ENCODE data around the gene KCNK5. TPM values are rescaled to one million over a fixed set of nuclear protein-coding genes. Genes with fewer than 3 reads are reported as not detected.
A peak's percentile ranks its signal among the peaks of the same experiment; 100 is the strongest.

KCNK5 gene
- total RNA-seq: 10.9 TPM
- long read RNA-seq, transcript KCNK5-201 (5 exons, 3,756 nt): major isoform, 6 of 16 reads
- long read RNA-seq, partial matches to known transcripts: 1 of 16 reads
- long read RNA-seq, other reads (novel, unspliced or antisense): 9 of 16 reads

DNA sequence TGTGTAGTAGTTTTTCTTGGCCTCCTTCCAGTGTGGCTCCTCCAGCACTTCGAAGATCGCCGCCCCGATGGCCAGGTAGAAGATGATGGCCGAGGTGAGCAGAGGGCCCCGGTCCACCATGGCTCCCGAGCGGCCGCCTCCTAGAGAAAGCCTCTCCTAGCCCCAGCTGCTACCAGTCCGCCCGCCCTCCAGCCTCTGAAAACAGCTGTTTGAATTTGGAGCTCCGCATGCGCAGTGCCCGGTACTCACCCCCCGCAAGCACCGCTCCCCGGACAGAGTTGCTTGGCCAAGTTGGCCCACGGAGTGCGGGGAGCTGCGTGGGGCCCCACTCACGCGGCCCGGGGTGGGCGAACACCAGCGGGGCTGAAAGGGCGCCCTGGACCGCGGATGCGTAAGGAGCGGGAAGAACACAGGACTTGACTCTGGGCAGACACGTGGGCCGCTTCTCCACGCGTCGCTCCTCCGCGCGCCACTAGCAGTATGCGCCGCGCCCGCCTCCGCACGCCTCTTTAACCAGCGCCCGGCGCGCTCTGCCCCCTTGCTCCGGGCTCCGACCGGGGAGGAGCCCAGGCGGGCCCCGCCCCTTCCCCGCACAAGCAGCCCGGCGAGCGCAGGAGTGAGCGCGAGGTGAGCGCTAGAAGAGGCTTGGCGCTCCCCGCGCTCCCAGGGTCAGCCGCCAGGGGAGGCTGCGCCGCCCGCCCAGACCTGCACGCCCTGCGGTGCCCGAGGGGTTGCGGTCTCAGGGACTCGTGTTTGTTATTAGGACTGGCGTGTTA, at the start of gene KCNK5:
TSS of gene KCNK5 (minus strand) at position 484 of the 776 bp plus-strand sequence. CDS start at position 120, 364 bp downstream.
- Histone ChIP-seq H3K4me1 (peaks cover 46% of the 10 kb centered on the region), H3K27ac (peak within 1 kb of the TSS; percentile 74)

GRCh38 chr6:39276379-39276995, 47.2 kb upstream of the KCNK5 start:
- no peaks in the 10 kb centered on the region for H3K27me3 ChIP-seq (ENCODE audit: low read depth)
- TF ChIP-seq, protein P1, sequence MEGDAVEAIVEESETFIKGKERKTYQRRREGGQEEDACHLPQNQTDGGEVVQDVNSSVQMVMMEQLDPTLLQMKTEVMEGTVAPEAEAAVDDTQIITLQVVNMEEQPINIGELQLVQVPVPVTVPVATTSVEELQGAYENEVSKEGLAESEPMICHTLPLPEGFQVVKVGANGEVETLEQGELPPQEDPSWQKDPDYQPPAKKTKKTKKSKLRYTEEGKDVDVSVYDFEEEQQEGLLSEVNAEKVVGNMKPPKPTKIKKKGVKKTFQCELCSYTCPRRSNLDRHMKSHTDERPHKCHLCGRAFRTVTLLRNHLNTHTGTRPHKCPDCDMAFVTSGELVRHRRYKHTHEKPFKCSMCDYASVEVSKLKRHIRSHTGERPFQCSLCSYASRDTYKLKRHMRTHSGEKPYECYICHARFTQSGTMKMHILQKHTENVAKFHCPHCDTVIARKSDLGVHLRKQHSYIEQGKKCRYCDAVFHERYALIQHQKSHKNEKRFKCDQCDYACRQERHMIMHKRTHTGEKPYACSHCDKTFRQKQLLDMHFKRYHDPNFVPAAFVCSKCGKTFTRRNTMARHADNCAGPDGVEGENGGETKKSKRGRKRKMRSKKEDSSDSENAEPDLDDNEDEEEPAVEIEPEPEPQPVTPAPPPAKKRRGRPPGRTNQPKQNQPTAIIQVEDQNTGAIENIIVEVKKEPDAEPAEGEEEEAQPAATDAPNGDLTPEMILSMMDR (IDR thresholded peaks at IDR 0.05): no peak
- ATAC-seq (no peak), DNase-seq (no peak)
- no peaks in the 10 kb centered on the region for H3K9me3 ChIP-seq
- H3K27ac ChIP-seq: no peak overlapping the region
- intact Hi-C loops (cut with DNase I): no loop called here
- H3K4me3 ChIP-seq: no peak overlapping the region
- no peaks in the 10 kb centered on the region for H3K36me3 ChIP-seq
- H3K4me1 ChIP-seq: no peaks in the 10 kb centered on the region

More for the DNA sequence above, at the start of gene KCNK5:
- Histone ChIP-seq H3K27me3 (ENCODE audit: low read depth) (peaks cover 20% of the 10 kb centered on the region), H3K36me3 (no peaks in the 10 kb centered on the region), H3K4me3 (peak within 1 kb of the TSS; percentile 72), H3K9me3 (no peaks in the 10 kb centered on the region)
- intact Hi-C loops (cut with DNase I): no loop called here
- DNase-seq (peak; percentile 93), ATAC-seq (peak; percentile 95 to 97)
- TF ChIP-seq, protein P1 (IDR thresholded peaks at IDR 0.05): peak; percentile 71

DNA sequence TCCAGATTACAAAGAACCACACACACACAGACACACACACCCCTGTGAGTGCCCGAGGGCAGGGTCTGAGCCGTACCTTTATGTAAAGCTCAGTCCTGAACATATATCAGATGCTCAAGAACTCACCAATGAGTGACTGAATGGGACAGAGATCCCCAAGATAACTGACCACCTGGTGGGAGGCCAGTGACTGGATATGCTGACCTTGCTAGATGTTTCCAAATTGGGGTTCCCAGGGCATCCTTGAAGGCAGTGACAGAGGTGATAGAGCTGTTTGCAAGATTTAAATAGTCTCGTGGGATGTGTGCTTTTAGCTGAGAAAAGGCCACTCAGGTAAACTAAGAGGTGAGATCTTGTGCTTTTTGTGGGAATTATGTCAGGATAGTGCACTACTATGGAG, 45.6 kb upstream of the KCNK5 start:
- TF ChIP-seq, protein P1 (IDR thresholded peaks at IDR 0.05): no peak
- H3K27ac ChIP-seq: no peak overlapping the region
- H3K27me3 ChIP-seq (ENCODE audit: low read depth): no peaks in the 10 kb centered on the region
- DNase-seq (no peak), ATAC-seq (no peak)
- no peaks in the 10 kb centered on the region for H3K36me3 ChIP-seq
- H3K4me3 ChIP-seq: no peak overlapping the region
- no peaks in the 10 kb centered on the region for H3K4me1 ChIP-seq
- H3K9me3 ChIP-seq: no peaks in the 10 kb centered on the region
- intact Hi-C loops (cut with DNase I): no loop called here

DNA sequence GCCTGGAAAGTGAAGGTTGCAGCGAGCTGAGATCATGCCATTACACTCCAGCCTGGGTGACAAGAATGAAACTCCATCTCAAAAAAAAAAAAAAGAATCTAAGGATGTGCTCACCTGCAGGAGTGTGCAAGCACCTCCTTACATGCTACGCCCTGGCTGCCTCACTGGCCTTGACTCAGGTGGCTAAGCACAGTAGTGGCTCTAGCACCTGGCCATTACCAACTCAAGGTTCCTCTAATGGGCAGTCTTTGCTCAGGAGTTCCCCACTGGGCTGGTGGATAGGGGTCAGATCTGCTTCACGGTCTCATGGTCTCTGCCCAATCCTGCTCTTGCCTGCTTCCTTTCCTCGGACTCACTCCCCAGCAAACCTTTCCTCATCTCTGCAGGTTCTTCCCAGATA, 45.2 kb upstream of the KCNK5 start:
- Histone ChIP-seq H3K4me3 (no peak overlapping the region), H3K27ac (no peak overlapping the region), H3K4me1 (no peaks in the 10 kb centered on the region), H3K36me3 (no peaks in the 10 kb centered on the region), H3K9me3 (no peaks in the 10 kb centered on the region), H3K27me3 (ENCODE audit: low read depth) (no peaks in the 10 kb centered on the region)
- TF ChIP-seq, protein P1 (IDR thresholded peaks at IDR 0.05): no peak
- ATAC-seq (no peak), DNase-seq (no peak)
- intact Hi-C loops (cut with DNase I): no loop called here

GRCh38 chr6:39273406-39273821, 44.1 kb upstream of the KCNK5 start:
- Histone ChIP-seq H3K27me3 (ENCODE audit: low read depth) (no peaks in the 10 kb centered on the region), H3K36me3 (no peaks in the 10 kb centered on the region), H3K4me3 (no peak overlapping the region), H3K4me1 (no peaks in the 10 kb centered on the region), H3K27ac (no peak overlapping the region), H3K9me3 (no peaks in the 10 kb centered on the region)
- intact Hi-C loops (cut with DNase I): no loop called here
- no peak for DNase-seq
- TF ChIP-seq, protein P1 (IDR thresholded peaks at IDR 0.05): no peak
- peak in 1 of 2 donors; percentile 60 for ATAC-seq

All from lower lobe of right lung (tissue), 2 donors.